NCI-H2107 (cell line): ENCODE measurements around the gene POP4.
A peak's percentile ranks its signal among the peaks of the same experiment; 100 is the strongest.

Experiments used
- DNase-seq: peaks from one replicate; lab custom pipeline; 2025; lab: John Stamatoyannopoulos, UW

The POP4 gene

GRCh38 chr19:29576761-29577648 is 29.1 kb upstream of the POP4 start:
- DNase-seq, result no peak

- no peak for DNase-seq
These were observed 28.5 kb upstream of the POP4 start for GRCh38 chr19:29577649-29577963.

GRCh38 chr19:29578349-29578748 is 27.7 kb upstream of the POP4 start:
- no peak for DNase-seq

DNA sequence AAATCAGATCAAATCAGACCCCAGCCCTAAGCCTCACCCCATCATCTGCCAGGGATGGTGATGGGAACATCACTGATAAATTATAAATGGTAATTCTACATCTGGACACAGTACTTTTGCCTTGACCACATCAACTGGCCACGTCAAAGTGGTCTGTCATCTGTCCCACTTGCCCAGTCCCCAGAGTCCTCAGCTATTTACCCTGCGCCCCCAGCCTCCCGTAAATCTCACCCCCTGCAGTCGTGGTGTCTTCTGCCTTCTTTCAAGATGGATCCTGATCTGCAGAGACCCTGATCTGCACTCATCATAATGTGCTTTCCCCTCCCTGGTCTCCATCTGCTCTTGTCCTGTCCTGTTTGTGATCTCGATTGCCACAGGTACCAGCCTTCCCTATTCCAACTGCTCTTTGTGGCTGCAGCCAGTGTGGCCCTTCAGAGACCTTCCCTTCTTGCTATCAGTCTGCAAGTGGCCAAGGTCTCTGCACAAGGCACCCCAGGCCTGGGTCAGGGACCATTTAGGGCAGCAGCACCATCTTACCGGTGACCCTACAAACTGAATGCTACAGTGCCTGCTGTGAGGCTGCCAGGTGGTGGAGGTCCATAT is 26.7 kb upstream of the POP4 start:
- no peak for DNase-seq

DNA sequence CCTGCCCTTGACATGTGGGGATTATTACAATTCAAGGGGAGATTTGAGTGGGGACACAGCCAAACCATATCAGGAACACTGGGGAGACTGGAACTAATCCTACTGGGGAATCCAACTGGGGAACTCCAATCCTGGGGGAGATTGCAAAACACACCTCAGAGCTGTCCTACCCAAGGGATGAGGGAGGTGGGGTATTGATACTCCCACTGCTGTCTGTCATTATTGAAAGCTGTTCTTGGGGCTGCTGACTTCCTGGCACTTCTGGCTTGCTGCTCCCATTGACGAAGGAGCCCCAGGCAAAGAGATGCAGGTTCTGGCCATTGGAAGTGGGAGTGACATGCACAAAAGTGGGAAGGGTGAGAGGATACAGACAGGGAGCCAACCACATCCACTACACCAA is 24.7 kb upstream of the POP4 start:
- DNase-seq, result no peak

DNA sequence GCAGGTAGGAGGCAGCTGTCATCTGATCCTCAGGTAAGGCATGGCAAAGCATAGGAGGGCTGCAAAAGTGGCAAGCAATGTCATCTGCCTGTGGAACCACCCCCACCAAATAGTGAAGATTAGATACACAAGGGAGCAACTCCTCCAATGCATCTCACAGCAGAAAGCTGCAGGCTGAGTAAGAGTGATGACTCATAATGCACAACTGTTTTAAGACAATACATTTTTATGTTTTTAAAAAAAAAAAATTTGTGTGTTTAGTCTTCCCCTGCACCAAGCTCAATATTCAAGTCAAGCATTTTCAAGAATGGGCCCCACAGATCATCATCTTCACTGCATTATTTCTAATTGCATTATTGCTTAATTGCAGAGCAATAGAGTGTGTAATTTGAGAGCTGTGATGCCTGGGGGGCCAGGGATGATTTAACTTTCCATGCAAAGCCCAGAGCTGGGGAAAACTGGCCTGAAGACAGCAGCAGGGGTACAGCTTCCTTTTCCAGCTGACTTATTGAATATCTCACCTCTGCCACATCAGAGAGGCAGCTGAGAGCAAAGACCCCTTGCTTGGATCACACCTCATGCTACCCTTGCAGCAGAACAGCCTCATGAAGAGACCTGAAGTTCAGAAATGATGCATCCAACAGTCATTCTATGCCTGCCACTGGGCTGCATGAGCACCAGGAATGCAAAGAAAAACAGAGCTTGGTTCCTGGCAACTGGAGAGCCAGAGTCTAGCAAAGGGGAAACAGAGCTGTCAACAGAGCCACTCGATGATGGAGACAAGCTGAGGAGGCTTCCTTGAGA is 22.7 kb upstream of the POP4 start:
- DNase-seq, result no peak

- no peak for DNase-seq
These were observed 19.7 kb upstream of the POP4 start for GRCh38 chr19:29586401-29586800.

DNA sequence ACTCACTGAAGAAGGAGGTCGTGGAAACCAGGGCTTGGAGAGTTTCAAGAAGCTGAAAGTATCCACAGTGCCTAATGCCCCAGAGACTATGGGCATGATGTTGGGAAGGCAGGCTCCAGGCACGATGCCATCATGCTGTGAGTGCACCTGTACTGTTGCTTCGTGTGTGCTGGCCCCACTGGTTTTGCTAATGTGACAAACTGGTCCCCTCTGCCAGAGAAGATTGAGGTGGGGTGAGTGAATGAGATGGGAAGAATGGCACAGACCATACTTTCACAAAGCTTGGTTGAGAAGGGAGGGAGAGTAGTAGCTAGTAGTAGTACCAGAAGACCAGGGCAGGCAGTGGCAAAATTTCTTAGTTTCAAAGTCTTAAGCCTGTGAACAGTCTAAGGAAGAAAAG is 19.0 kb upstream of the POP4 start:
- DNase-seq, result no peak

DNA sequence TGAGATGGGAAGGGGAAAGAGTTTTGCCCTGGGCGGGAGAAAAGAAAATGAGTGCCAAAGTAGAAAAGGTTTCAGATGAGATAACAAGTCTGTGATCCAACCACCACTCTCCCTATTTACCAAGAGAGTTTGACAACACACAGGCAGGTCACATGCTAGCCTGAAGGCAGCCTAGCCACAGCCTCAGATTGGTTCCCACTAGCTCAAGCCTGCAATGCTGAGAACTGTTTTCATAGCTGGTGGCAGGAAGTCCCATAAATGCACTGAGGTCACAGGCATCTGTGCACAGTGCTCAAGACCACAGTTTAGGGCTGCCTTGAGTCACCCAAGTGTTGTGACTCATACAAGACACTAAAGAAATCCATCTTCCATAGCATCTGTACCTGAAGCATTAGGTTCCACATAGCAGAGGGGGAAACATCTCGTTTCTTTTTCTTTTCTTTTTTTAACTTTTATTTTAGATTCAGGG is 18.5 kb upstream of the POP4 start:
- DNase-seq, result no peak

GRCh38 chr19:29588095-29588494 is 18.0 kb upstream of the POP4 start:
- DNase-seq, result no peak

DNA sequence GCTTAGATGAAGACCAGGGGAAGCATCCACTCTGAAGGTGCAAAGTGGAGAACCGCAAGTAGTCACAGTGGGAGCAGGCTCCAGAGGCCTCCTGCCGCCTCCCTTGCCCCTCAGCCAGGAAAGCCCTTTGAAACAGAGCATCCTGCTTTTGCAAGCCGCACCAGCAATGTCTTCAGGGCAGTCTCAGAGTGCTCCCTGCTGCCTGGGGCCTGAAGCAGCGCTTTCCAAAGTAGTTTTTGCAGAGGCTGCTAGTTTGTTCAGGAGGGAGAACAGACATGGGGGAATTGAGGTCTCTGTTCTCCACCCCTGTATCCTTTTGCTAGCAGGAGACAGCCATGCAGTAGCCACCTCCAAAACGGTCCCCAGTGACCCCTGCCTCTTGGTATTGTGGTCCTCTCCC is 15.8 kb upstream of the POP4 start:
- no peak for DNase-seq

- DNase-seq, result no peak
These were observed 14.4 kb upstream of the POP4 start for GRCh38 chr19:29591670-29592069.

- no peak for DNase-seq
These were observed 12.2 kb upstream of the POP4 start for GRCh38 chr19:29593869-29594268.

DNA sequence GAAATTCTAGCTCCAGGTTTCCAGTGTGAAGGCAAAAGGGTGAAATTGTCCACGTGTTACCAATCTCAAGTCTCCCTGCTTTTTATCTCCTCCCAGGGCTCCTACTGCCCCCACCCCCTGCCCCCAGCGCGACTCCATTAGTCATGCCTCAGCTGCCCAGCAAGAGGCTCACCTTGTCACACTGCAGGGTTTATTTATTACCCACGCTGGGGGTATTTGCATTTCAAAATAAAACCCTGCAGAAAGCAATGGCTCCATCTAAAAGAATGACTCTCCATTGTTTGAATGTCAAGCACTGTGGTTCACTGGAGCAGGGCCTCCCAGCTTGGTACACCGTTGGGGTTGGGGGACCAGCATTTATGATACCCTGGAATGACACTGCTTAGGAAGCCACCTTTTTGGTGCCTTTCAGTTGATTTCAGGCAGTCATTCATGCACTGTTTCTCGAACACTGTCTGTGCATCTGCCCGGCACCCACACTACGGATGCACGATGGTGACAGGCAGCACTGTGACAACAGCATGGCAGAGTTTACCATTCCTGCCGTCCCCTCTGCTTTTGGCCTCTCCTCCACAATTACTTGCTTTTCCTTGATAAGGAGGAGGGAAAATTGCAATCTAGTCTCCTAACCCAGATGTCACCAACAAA is 9.9 kb upstream of the POP4 start:
- peak; percentile 27 for DNase-seq

DNA sequence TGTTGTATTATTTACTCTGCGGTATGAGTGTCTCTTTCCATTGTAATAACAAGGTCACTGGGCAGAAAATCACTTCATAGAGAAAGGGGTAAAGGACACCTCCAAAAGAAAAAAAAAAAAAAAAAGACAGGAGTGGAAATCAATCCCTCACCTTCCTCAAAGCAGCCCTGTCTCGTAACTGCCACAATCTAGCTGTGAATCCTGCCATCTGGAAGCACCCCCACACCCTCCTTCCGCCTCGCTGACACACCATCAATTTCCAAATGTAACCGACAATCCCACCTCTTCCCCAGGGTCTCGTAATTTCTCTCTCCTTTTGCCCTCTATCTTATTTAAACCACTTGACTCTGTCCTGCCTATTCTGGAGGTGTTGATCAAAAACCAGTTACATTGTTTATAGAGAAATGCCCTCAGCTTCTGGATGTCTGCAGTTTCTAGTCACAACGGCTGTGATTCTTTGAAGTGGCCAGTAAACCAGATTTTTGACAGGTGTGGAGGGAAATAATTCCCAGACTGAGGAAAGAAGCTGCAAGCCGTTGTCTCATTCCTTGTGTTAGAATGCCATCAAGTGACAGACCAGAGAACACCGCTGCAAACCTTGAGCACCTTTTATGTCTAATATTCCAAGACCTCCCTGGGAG is 9.1 kb upstream of the POP4 start:
- peak; percentile 67 for DNase-seq

DNA sequence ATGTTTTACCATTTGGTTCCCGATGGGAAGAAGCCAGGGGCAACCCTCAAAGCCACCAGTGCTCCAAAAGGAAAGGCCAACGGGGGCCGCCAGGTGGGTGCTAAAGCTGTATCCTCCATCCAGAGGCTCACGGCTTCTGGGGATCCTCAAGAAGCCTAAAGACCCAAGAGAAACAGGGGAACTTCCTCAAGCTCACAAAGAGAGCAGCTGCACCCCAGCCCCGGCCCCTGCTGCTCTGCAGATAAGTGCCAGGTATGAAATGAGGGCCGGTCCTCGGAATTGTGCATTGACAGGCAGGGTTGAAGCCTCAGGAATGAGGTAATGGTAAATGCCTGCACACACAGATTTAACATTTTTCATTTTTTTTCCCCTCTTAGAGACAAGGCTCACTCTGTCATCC is 8.0 kb upstream of the POP4 start:
- DNase-seq, result no peak

DNA sequence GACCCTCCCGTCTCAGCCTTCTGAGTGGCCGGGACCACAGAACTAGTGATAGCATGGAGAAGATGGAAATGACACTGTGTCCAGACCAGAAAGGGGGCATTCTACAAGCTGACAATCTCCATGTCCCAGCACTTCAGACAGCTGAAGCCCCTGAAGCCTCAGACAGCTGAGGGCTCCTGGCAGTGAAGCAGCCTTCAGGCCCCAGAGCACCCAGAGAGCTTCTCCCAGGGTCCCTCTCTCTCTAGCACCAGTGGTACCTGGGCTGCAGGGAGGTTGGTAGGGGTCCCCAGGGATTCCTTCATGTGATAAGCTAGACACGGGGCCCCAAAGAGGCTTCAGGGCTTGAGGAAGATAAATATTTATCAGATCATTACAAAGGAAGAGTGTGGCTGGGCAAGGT is 7.6 kb upstream of the POP4 start:
- no peak for DNase-seq

GRCh38 chr19:29603308-29603707 is 2.8 kb upstream of the POP4 start:
- no peak for DNase-seq

DNA sequence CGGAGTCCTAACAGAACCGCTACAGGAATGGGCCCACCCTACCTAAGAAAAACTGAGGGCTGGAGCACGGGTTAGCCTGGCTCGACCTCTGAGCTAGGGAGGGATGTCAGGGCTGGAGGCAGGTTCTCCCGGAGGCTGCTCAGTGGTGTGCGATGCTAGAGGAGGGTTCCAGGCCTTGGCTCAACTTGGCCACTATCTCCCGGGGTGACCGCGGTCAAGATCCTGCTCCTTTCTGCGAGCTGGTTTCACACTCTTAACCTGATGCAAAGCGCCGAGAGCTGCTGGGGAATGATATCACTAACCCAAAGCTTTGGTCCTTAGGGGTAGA is 301 bp downstream of the POP4 start:
- DNase-seq, result no peak

- DNase-seq, result no peak
These were observed 3.6 kb downstream of the POP4 start for GRCh38 chr19:29609636-29610035.

DNA sequence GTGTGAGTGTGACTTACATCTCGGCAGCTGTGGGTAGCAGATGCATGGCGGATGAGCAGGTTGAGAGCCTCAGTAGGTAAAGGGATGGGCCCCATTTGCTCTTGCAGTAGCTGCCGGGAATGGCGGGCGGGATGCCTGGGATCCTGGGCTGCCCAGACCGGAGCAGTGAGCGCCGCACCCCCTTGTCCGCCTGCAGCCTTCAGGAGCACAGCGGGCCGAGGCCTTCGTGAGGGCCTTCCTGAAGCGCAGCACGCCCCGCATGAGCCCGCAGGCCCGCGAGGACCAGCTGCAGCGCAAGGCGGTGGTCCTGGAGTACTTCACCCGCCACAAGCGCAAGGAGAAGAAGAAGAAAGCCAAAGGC is 4.1 kb downstream of the POP4 start:
- DNase-seq, result no peak

GRCh38 chr19:29610574-29611271 is 4.6 kb downstream of the POP4 start:
- peak; percentile 82 for DNase-seq
